ENCODE measurements around the gene SLC35E4.
"Not testable (repeated sequence)": the region's sequence is repeated elsewhere in the genome, so short reads cannot be mapped to it uniquely, and the experiment has no call there.

The SLC35E4 gene

DNA sequence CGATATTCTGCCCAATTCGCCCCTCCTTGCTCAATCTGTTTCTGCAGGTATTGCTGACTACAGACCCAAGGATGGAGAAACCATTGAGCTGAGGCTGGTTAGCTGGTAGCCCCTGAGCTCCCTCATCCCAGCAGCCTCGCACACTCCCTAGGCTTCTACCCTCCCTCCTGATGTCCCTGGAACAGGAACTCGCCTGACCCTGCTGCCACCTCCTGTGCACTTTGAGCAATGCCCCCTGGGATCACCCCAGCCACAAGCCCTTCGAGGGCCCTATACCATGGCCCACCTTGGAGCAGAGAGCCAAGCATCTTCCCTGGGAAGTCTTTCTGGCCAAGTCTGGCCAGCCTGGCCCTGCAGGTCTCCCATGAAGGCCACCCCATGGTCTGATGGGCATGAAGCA is 9.2 kb upstream of the SLC35E4 start:
- no peak overlapping the region for H3K4me3 ChIP-seq (ENCODE audit: low read depth, low read length)
- no peak for DNase-seq (ENCODE audit: low read depth)
- in situ Hi-C loops (cut with HindIII; ENCODE audit: low sequenced_read_pairs), result no loop called here
- TF ChIP-seq, protein P1, sequence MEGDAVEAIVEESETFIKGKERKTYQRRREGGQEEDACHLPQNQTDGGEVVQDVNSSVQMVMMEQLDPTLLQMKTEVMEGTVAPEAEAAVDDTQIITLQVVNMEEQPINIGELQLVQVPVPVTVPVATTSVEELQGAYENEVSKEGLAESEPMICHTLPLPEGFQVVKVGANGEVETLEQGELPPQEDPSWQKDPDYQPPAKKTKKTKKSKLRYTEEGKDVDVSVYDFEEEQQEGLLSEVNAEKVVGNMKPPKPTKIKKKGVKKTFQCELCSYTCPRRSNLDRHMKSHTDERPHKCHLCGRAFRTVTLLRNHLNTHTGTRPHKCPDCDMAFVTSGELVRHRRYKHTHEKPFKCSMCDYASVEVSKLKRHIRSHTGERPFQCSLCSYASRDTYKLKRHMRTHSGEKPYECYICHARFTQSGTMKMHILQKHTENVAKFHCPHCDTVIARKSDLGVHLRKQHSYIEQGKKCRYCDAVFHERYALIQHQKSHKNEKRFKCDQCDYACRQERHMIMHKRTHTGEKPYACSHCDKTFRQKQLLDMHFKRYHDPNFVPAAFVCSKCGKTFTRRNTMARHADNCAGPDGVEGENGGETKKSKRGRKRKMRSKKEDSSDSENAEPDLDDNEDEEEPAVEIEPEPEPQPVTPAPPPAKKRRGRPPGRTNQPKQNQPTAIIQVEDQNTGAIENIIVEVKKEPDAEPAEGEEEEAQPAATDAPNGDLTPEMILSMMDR (IDR thresholded peaks at IDR 0.05; ENCODE audit: low read depth, low read length, missing control alignments), result no peak

DNA sequence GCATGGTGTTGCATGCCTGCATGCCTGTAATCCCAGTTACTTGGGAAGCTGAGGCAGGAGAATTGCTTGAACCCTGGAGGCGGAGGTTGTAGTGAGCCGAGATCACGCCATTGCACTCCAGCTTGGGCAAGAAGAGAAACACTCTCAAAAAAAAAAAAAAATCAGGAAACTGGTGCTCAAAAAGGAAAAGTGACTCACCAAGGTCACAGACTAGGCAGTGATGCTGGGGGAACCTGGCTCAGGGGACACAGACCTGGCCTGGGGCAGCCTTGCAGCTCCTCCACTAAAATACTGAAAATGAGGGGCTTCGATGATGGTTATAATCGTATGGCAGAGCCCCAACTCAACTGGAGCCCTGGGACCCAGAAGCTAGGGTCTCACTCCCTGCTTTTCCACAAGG is 8.1 kb upstream of the SLC35E4 start:
- in situ Hi-C loops (cut with HindIII; ENCODE audit: low sequenced_read_pairs), result no loop called here
- TF ChIP-seq, protein P1 (IDR thresholded peaks at IDR 0.05; ENCODE audit: low read depth, low read length, missing control alignments), result no peak
- DNase-seq (ENCODE audit: low read depth), result no peak
- no peak overlapping the region for H3K4me3 ChIP-seq (ENCODE audit: low read depth, low read length)

- TF ChIP-seq, protein P1 (IDR thresholded peaks at IDR 0.05; ENCODE audit: low read depth, low read length, missing control alignments), result no peak
- no peak overlapping the region for H3K4me3 ChIP-seq (ENCODE audit: low read depth, low read length)
- DNase-seq (ENCODE audit: low read depth), result no peak
- in situ Hi-C loops (cut with HindIII; ENCODE audit: low sequenced_read_pairs), result no loop called here
These were observed 7.1 kb upstream of the SLC35E4 start for GRCh38 chr22:30628491-30628890.

DNA sequence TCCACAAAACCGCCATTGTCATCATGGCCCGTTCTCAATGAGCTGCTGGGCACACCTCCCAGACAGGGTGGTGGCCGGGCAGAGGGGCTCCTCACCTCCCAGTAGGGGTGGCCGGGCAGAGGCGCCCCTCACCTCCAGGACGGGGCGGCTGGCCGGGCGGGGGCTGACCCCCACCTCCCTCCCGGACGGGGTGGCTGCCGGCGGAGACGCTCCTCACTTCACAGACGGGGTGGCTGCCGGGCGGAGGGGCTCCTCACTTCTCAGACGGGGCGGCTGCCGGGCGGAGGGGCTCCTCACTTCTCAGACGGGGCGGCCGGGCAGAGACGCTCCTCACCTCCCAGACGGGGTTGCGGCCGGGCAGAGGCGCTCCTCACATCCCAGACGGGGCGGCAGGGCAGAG is 4.1 kb upstream of the SLC35E4 start:
- DNase-seq (ENCODE audit: low read depth); in situ Hi-C loops (cut with HindIII; ENCODE audit: low sequenced_read_pairs); H3K4me3 ChIP-seq (ENCODE audit: low read depth, low read length): not testable (repeated sequence)

GRCh38 chr22:30634471-30635233 is 929 bp upstream of the SLC35E4 start:
- TF ChIP-seq, protein P1 (IDR thresholded peaks at IDR 0.05; ENCODE audit: low read depth, low read length, missing control alignments), result peak; percentile 94
- peak overlapping the region; percentile 47 for H3K4me3 ChIP-seq (ENCODE audit: low read depth, low read length)
- DNase-seq (ENCODE audit: low read depth), result peak; percentile 60
- in situ Hi-C loops (cut with HindIII; ENCODE audit: low sequenced_read_pairs), result no loop called here

DNA sequence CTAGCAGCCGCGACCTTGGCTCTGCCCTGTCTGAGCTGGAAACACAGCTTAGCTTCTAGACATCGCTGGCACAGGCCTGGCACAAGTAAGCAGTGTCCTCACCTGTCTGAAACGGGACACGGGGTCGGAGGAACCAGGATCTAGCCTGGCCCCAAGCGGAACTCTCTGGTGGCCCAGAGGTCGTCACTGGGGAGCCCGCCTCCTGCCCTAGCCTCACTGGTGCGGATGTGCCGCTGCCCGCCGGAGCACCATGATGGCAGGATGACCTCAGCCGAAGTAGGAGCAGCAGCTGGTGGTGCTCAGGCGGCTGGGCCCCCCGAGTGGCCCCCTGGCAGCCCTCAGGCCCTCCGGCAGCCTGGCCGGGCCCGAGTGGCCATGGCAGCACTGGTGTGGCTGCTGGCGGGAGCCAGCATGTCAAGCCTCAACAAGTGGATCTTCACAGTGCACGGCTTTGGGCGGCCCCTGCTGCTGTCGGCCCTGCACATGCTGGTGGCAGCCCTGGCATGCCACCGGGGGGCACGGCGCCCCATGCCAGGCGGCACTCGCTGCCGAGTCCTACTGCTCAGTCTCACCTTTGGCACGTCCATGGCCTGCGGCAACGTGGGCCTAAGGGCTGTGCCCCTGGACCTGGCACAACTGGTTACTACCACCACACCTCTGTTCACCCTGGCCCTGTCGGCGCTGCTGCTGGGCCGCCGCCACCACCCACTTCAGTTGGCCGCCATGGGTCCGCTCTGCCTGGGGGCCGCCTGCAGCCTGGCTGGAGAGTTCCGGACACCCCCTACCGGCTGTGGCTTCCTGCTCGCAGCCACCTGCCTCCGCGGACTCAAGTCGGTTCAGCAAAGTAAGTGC is 871 bp downstream of the SLC35E4 start:
- in situ Hi-C loops (cut with HindIII; ENCODE audit: low sequenced_read_pairs), result no loop called here
- TF ChIP-seq, protein P1 (IDR thresholded peaks at IDR 0.05; ENCODE audit: low read depth, low read length, missing control alignments), result no peak
- no peak for DNase-seq (ENCODE audit: low read depth)
- peak overlapping the region; percentile 47 for H3K4me3 ChIP-seq (ENCODE audit: low read depth, low read length)

GRCh38 chr22:30637701-30638114 is 2.1 kb downstream of the SLC35E4 start:
- TF ChIP-seq, protein P1 (IDR thresholded peaks at IDR 0.05; ENCODE audit: low read depth, low read length, missing control alignments), result no peak
- no peak for DNase-seq (ENCODE audit: low read depth)
- in situ Hi-C loops (cut with HindIII; ENCODE audit: low sequenced_read_pairs), result no loop called here
- no peak overlapping the region for H3K4me3 ChIP-seq (ENCODE audit: low read depth, low read length)
